ENCODE results near the gene CCDC112. TPM values are rescaled to one million over a fixed set of nuclear protein-coding genes. Genes with fewer than 3 reads are reported as not detected.

CCDC112 gene
- polyA plus RNA-seq, 1 experiment, result 0.40 TPM

- TF ChIP-seq, protein P1, sequence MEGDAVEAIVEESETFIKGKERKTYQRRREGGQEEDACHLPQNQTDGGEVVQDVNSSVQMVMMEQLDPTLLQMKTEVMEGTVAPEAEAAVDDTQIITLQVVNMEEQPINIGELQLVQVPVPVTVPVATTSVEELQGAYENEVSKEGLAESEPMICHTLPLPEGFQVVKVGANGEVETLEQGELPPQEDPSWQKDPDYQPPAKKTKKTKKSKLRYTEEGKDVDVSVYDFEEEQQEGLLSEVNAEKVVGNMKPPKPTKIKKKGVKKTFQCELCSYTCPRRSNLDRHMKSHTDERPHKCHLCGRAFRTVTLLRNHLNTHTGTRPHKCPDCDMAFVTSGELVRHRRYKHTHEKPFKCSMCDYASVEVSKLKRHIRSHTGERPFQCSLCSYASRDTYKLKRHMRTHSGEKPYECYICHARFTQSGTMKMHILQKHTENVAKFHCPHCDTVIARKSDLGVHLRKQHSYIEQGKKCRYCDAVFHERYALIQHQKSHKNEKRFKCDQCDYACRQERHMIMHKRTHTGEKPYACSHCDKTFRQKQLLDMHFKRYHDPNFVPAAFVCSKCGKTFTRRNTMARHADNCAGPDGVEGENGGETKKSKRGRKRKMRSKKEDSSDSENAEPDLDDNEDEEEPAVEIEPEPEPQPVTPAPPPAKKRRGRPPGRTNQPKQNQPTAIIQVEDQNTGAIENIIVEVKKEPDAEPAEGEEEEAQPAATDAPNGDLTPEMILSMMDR (IDR thresholded peaks at IDR 0.05; ENCODE audit: insufficient read depth, low read depth, low read length), result no peak
- H3K27me3 ChIP-seq (ENCODE audit: control insufficient read depth, insufficient read depth, low read length), result no peaks in the 10 kb centered on the region
- no peak for DNase-seq (ENCODE audit: low read depth)
- no peaks in the 10 kb centered on the region for H3K36me3 ChIP-seq (ENCODE audit: control insufficient read depth, insufficient read depth, low read length)
- no peak overlapping the region for H3K4me3 ChIP-seq (ENCODE audit: low read depth, low read length)
- ChIA-PET CTCF (interaction anchor here (0.6 to 1.0 kb wide), 3 partner anchors 10 to 105 kb away, joined by 3 to 4 read pairs (median 3); no protein-coding TSS in a partner anchor), POLR2A (no interaction called here)
Measured at GRCh38 chr5:115319007-115319406, 22.6 kb upstream of the CCDC112 start.

GRCh38 chr5:115317736-115318135 lies 21.3 kb upstream of the CCDC112 start:
- CTCF ChIA-PET, result interaction anchor here (1.3 kb wide), 1 partner anchor 9 kb away, joined by 4 read pairs; no protein-coding TSS in a partner anchor
- H3K4me3 ChIP-seq (ENCODE audit: low read depth, low read length), result no peak overlapping the region
- no peak for DNase-seq (ENCODE audit: low read depth)
- POLR2A ChIA-PET, result no interaction called here
- H3K36me3 ChIP-seq (ENCODE audit: control insufficient read depth, insufficient read depth, low read length), result no peaks in the 10 kb centered on the region
- H3K27me3 ChIP-seq (ENCODE audit: control insufficient read depth, insufficient read depth, low read length), result no peaks in the 10 kb centered on the region
- TF ChIP-seq, protein P1 (IDR thresholded peaks at IDR 0.05; ENCODE audit: insufficient read depth, low read depth, low read length), result no peak

- POLR2A ChIA-PET, result no interaction called here
- H3K36me3 ChIP-seq (ENCODE audit: control insufficient read depth, insufficient read depth, low read length), result no peaks in the 10 kb centered on the region
- TF ChIP-seq, protein P1 (IDR thresholded peaks at IDR 0.05; ENCODE audit: insufficient read depth, low read depth, low read length), result no peak
- no peak for DNase-seq (ENCODE audit: low read depth)
- H3K4me3 ChIP-seq (ENCODE audit: low read depth, low read length), result no peak overlapping the region
- H3K27me3 ChIP-seq (ENCODE audit: control insufficient read depth, insufficient read depth, low read length), result no peaks in the 10 kb centered on the region
- CTCF ChIA-PET, result interaction anchor here (0.7 to 1.3 kb wide), 2 partner anchors 9 to 32 kb away, joined by 3 to 4 read pairs; no protein-coding TSS in a partner anchor
Measured at GRCh38 chr5:115317320-115317719, 20.9 kb upstream of the CCDC112 start.

DNA sequence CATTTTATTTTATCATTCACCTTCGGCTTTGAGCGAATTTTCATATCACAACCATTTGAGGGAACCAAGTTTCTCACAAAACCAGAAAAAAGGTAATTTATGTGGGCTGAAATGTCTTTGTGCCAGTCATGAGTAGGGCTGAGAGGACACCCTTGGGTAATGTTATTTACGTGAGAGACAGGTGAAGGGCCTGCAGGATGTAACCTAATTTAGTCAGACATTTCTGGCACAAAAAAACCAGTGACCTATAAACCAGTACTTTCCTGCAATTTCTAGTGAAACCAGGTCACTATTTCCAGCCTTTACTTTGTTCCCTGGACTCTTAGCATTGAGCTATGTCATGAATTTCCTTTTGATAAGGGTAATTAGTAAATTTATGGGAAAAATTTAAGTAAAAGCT lies 17.2 kb upstream of the CCDC112 start:
- ChIA-PET POLR2A (no interaction called here), CTCF (interaction anchor here (0.6 kb wide), 1 partner anchor 356 kb away, joined by 3 read pairs; no protein-coding TSS in a partner anchor)
- DNase-seq (ENCODE audit: low read depth), result no peak
- Histone ChIP-seq H3K4me3 (ENCODE audit: low read depth, low read length) (no peak overlapping the region), H3K27me3 (ENCODE audit: control insufficient read depth, insufficient read depth, low read length) (no peaks in the 10 kb centered on the region), H3K36me3 (ENCODE audit: control insufficient read depth, insufficient read depth, low read length) (no peaks in the 10 kb centered on the region)
- TF ChIP-seq, protein P1 (IDR thresholded peaks at IDR 0.05; ENCODE audit: insufficient read depth, low read depth, low read length), result no peak

DNA sequence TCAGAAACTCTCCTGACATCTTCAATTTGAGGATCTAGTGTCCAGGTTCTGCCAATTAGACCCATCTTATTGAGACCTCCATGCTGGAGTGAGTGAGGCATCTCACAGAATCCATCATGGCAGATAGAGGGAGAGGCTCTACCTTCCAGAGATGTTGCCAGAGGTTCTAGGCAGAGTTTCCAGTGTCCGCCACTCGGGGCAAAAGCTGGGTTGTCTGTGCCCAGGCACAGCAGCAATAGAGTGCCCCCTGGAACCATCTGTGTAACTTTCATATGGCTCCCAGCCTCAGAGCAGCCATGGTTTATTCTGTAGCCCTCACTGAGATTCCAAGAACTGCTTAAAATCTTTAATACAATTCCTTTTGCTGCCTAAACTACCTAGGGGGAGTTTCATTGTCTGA lies 16.6 kb upstream of the CCDC112 start:
- ChIA-PET POLR2A (no interaction called here), CTCF (interaction anchor here (0.6 kb wide), 1 partner anchor 753 kb away, joined by 3 read pairs; no protein-coding TSS in a partner anchor)
- Histone ChIP-seq H3K36me3 (ENCODE audit: control insufficient read depth, insufficient read depth, low read length) (no peaks in the 10 kb centered on the region), H3K4me3 (ENCODE audit: low read depth, low read length) (no peak overlapping the region), H3K27me3 (ENCODE audit: control insufficient read depth, insufficient read depth, low read length) (no peaks in the 10 kb centered on the region)
- no peak for DNase-seq (ENCODE audit: low read depth)
- TF ChIP-seq, protein P1 (IDR thresholded peaks at IDR 0.05; ENCODE audit: insufficient read depth, low read depth, low read length), result no peak
